H7 (cell line): ENCODE data around the gene PYGM. TPM values are rescaled to one million over a fixed set of nuclear protein-coding genes. Genes with fewer than 3 reads are reported as not detected.
"Not testable (repeated sequence)": the region's sequence is repeated elsewhere in the genome, so short reads cannot be mapped to it uniquely, and the experiment has no call there.

Source experiments
- DNase-seq: peaks from one replicate; pipeline ENCODE4 v3.0.0; 2012
- H3K27me3 ChIP-seq: 2 replicates; pipeline ENCODE4 v1.6.0; 2011; ENCODE audit warnings: mild to moderate bottlenecking, low read length; ENCODE audit not compliant: control insufficient read depth, insufficient read depth
- H3K36me3 ChIP-seq: replicated peaks from 2 replicates; pipeline ENCODE4 v1.5.1; 2011; ENCODE audit warnings: low read length; ENCODE audit not compliant: control insufficient read depth, insufficient read depth
- H3K4me3 ChIP-seq: 2 replicates; pipeline ENCODE4 v1.5.1; 2011; ENCODE audit warnings: low read depth, mild to moderate bottlenecking, control low read depth, low read length, moderate library complexity; ENCODE audit not compliant: insufficient read depth
- total RNA-seq: library from RNA; depleted of rRNA; stranded (reverse); fragments of >200 nt; shearing (Covaris generic); gene quantifications from 2 replicates; pipeline ENCODE4 v1.2.3, GENCODE V29; 2014; rRNA removed

Gene PYGM
- total RNA-seq, 1 experiment from 2014 or later, result 2.9 TPM

DNA sequence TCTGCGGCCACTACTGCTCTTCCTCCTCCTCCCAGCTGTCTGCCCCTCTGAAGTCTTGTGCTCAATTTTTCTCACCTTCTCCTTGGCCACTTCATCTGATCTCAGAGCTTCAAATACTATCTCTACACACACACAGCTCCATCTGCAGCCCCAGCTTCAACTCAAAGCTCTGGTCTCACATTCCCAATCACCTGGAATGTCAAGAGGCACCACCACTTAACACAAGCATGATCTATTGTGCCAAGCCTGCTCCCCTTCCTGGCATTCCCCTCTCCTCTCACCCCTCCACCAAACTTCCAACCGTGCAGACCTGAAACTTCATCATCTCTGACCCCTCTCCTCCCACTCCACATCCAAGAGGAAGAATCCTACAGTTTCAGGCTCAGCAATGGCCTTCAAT, 54.3 kb downstream of the PYGM start:
- Histone ChIP-seq H3K4me3 (no peak overlapping the region), H3K27me3 (peaks cover 2% of the 10 kb centered on the region; the same call in 1 of the 2 replicates), H3K36me3 (no peaks in the 10 kb centered on the region)
- no peak for DNase-seq

DNA sequence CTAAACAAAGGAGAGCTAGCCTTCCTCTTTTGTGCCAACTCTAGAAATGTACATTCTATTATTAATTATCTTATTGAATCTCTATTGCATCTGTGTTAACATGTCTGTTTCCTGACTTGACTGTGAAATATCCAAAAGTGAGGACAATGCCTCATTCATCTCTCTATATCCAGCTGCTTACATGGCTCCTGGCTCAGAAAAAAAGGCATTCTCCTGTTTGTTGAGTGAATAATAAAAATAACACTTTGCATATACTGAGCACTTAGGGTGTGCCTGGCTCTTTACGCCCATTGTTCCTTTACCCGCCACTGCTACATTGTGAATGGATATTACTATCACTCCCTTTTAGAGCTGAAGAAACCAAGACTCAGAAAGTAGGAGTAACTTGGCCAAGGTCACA, 56.7 kb downstream of the PYGM start:
- DNase-seq, result no peak

DNA sequence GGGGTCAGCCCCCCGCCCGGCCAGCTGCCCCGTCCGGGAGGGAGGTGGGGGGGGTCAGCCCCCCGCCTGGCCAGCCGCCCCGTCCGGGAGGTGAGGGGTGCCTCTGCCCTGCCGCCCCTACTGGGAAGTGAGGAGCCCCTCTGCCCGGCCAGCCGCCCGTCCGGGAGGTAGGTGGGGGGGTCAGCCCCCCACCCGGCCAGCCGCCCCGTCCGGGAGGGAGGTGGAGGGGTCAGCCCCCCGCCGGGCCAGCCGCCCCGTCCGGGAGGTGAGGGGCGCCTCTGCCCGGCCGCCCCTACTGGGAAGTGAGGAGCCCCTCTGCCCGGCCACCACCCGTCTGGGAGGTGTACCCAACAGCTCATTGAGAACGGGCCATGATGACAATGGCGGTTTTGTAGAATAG, 57.8 kb downstream of the PYGM start:
- not testable (repeated sequence) for H3K36me3 ChIP-seq, H3K4me3 ChIP-seq, DNase-seq, H3K27me3 ChIP-seq

More for the DNA sequence above, 56.7 kb downstream of the PYGM start:
- Histone ChIP-seq H3K4me3 (no peak overlapping the region), H3K36me3 (no peaks in the 10 kb centered on the region), H3K27me3 (peaks cover 2% of the 10 kb centered on the region; the same call in 1 of the 2 replicates)

DNA sequence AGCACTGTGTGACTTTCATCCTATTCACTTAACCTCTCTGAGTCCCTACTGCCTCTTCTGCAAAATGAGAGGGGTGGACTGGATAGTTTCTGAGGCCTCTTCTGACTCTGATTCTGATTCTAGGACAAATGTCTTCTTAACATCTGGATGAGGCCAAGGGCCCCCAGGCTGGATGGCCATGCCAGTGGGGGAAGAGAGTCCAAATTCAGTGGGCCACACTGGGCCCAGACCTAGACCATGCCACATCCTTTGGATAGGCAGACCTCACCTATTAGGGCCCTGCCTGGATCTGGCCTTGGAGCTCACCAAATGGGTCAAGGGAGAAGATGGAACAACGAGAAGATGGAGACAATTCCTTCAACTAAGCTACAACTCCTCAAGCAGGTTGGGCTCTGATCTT, 61.3 kb downstream of the PYGM start:
- Histone ChIP-seq H3K27me3 (peaks cover 3% of the 10 kb centered on the region; the same call in 1 of the 2 replicates), H3K4me3 (no peak overlapping the region), H3K36me3 (no peaks in the 10 kb centered on the region)
- DNase-seq, result no peak

DNA sequence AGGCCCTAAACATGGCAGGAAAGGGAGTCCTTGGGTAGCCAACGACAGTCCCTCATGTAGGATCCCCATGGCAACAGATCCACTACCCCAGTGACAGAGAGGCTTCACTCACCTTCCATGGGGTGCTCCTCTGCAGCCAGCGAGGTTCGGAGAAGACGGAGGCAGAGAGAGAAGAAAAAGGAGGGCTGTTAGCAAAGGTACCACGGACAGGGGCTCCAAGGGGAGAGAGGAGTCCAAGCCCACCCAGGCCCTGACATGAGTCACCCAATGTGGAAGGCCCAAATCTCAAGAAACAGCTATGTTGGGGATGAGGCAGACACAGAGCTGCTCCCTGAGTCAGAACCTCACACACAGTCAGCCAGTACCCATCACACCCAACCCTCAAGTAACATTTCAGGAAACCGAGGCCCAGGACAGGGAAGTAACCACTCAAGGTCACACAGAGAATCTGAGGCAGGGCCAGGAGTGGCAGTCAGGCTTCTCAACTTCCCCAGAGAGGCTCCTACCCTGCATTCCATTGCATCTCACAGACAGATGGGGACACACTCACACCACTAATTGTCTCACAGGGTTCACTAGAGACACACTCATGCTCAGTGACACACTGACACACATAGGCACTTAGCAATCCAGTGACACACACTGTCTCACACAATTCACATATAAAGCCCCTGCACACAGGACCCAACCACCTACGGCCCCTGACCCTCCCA, 62.0 kb downstream of the PYGM start:
- H3K4me3 ChIP-seq, result no peak overlapping the region
- peaks cover 3% of the 10 kb centered on the region; the same call in 1 of the 2 replicates for H3K27me3 ChIP-seq
- no peaks in the 10 kb centered on the region for H3K36me3 ChIP-seq
- no peak for DNase-seq

Other genes with a start within 250 kb of the PYGM start
- 0.67 TPM in 1 of 2 replicates, not detected in the other for gene SLC22A11, start 204.0 kb downstream of the PYGM start, total RNA-seq
- not detected in 2 replicates for gene SLC22A12, start 168.8 kb downstream of the PYGM start, total RNA-seq
- gene NRXN2, start 36.8 kb downstream of the PYGM start, total RNA-seq, result 0.85 and 1.9 TPM in 2 replicates
- 9.2 and 12.3 TPM in 2 replicates for gene RASGRP2, start 15.8 kb downstream of the PYGM start, total RNA-seq
- gene SF1, start 18.6 kb upstream of the PYGM start, total RNA-seq, result 66.5 and 80.0 TPM in 2 replicates
- 24.5 and 29.7 TPM in 2 replicates for gene MAP4K2, start 43.2 kb upstream of the PYGM start, total RNA-seq
- gene MEN1, start 50.6 kb upstream of the PYGM start, total RNA-seq, result 31.7 and 40.0 TPM in 2 replicates
- gene CDC42BPG, start 84.7 kb upstream of the PYGM start, total RNA-seq, result 2.3 and 2.6 TPM in 2 replicates
- 23.7 and 30.2 TPM in 2 replicates for gene EHD1, start 118.6 kb upstream of the PYGM start, total RNA-seq
- gene ATG2A, start 157.2 kb upstream of the PYGM start, total RNA-seq, result 19.3 and 22.5 TPM in 2 replicates
- gene PPP2R5B, start 164.7 kb upstream of the PYGM start, total RNA-seq, result 5.0 and 6.0 TPM in 2 replicates
- gene GPHA2, start 175.9 kb upstream of the PYGM start, total RNA-seq, result 2.4 TPM in 1 of 2 replicates, not detected in the other
- 0.97 and 1.1 TPM in 2 replicates for gene MAJIN, start 212.1 kb upstream of the PYGM start, total RNA-seq
- 0.55 TPM in 1 of 2 replicates, not detected in the other for gene BATF2, start 237.0 kb upstream of the PYGM start, total RNA-seq